Brain microvascular endothelial cell (primary cell): ENCODE results near the gene IL1B.
"Not testable (repeated sequence)": the region's sequence is repeated elsewhere in the genome, so short reads cannot be mapped to it uniquely, and the experiment has no call there.

Experiments
- DNase-seq: peaks from one replicate; pipeline ENCODE4 v3.0.0-alpha.2; 2020
- H3K27ac ChIP-seq: fragments of 250-450 bp; sonication (Bioruptor Pico); 2 replicates; pipeline ENCODE4 v1.5.1; 2020; ENCODE audit warnings: mild to moderate bottlenecking, moderate library complexity
- H3K27me3 ChIP-seq: fragments of 250-450 bp; sonication (Bioruptor Pico); replicated peaks from 2 replicates; pipeline ENCODE4 v1.5.1; 2020; ENCODE audit warnings: mild to moderate bottlenecking
- H3K36me3 ChIP-seq: fragments of 250-450 bp; sonication (Bioruptor Pico); replicated peaks from 2 replicates; pipeline ENCODE4 v1.5.1; 2020; ENCODE audit warnings: mild to moderate bottlenecking
- H3K4me3 ChIP-seq: 2 replicates; pipeline ENCODE4 v1.5.1; 2011; ENCODE audit warnings: low read depth, mild to moderate bottlenecking, control low read depth, low read length, moderate library complexity
- in situ Hi-C: cut with HindIII; loops from 2 replicates; pipeline ENCODE4 v1.10.0; 2017; ENCODE audit warnings: low sequenced_read_pairs, low pct_ligation_motif_present
- TF ChIP-seq, protein P1 (sequence below): IDR thresholded peaks from 2 replicates; pipeline ENCODE4 v1.5.1; 2011; ENCODE audit warnings: low read depth, mild to moderate bottlenecking, moderate library complexity, low read length, control low read depth, inconsistent platforms; ENCODE audit errors: missing control alignments

IL1B gene

DNA sequence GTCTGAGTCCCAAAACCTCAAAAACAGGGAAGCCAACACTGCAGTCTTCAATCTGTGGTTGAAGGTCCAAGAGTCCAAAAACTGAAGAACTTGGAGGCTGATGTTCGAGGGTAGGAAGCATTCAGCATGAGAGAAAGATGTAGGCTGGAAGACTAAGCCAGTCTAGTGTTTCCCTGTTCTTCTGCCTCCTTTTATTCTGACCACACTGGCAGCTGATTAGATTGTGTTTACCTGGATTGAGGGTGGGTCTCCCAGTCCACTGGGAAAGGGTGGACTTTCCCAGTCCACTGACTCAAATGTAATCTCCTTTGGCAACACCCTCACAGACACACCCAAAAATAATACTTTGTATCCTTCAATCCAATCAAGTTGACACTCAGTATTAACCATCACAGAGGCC lies 27.5 kb upstream of the IL1B start:
- H3K4me3 ChIP-seq, result no peak overlapping the region

GRCh38 chr2:112859406-112860183 lies 23.0 kb upstream of the IL1B start:
- H3K4me3 ChIP-seq, in situ Hi-C loops, H3K36me3 ChIP-seq, DNase-seq, H3K27ac ChIP-seq, H3K27me3 ChIP-seq: not testable (repeated sequence)

More for the DNA sequence above, 27.5 kb upstream of the IL1B start:
- DNase-seq, result no peak
- TF ChIP-seq, protein P1, sequence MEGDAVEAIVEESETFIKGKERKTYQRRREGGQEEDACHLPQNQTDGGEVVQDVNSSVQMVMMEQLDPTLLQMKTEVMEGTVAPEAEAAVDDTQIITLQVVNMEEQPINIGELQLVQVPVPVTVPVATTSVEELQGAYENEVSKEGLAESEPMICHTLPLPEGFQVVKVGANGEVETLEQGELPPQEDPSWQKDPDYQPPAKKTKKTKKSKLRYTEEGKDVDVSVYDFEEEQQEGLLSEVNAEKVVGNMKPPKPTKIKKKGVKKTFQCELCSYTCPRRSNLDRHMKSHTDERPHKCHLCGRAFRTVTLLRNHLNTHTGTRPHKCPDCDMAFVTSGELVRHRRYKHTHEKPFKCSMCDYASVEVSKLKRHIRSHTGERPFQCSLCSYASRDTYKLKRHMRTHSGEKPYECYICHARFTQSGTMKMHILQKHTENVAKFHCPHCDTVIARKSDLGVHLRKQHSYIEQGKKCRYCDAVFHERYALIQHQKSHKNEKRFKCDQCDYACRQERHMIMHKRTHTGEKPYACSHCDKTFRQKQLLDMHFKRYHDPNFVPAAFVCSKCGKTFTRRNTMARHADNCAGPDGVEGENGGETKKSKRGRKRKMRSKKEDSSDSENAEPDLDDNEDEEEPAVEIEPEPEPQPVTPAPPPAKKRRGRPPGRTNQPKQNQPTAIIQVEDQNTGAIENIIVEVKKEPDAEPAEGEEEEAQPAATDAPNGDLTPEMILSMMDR, result no peak
- H3K36me3 ChIP-seq, result no peaks in the 10 kb centered on the region
- H3K27me3 ChIP-seq, result no peaks in the 10 kb centered on the region
- in situ Hi-C loops, result no loop called here
- H3K27ac ChIP-seq, result no peak overlapping the region

DNA sequence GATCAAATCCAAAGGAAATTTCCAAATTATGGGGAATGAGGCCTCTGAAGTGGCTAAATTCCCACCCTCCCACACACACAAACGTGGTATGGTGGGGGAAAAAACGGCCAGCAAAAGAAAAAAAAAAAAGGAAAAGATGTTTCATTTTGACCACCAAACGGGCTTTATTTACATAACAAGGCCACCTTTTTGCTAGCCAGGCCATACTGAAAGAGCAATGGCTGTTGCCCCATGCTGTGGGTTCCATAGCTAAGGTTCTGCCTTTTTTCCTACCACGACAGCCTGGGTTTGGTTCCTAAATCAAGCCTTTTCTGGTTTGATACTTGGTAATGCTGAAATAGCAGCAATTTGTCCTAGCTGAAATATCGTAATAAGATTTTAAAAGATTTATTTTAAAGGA lies 14.0 kb upstream of the IL1B start:
- in situ Hi-C loops, result no loop called here
- Histone ChIP-seq H3K27me3 (no peaks in the 10 kb centered on the region), H3K27ac (no peak overlapping the region), H3K4me3 (no peak overlapping the region), H3K36me3 (no peaks in the 10 kb centered on the region)
- no peak for DNase-seq
- TF ChIP-seq, protein P1, result no peak

DNA sequence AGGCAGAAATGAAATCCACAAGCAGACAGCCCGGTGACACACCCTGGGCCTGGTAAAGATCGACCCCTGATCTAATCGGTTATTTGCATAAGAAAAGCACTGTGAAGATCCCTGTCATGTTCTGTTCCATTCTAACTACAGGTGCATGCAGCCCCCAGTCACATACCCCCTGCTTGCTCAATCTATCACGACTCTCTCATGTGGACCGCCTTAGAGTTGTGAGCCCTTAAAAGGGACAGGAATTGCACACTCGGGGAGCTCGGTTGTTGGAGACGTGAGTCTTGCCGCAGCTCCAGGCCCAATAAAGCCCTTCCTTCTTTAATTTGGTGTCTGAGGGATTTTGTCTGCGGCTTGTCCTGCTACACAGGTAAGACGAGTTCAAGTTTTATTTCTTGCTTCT lies 13.4 kb upstream of the IL1B start:
- no peak overlapping the region for H3K27ac ChIP-seq
- no peaks in the 10 kb centered on the region for H3K27me3 ChIP-seq
- no peak overlapping the region for H3K4me3 ChIP-seq
- no peaks in the 10 kb centered on the region for H3K36me3 ChIP-seq
- in situ Hi-C loops, result no loop called here
- TF ChIP-seq, protein P1, result no peak
- no peak for DNase-seq

- in situ Hi-C loops, result no loop called here
- TF ChIP-seq, protein P1, result no peak
- H3K4me3 ChIP-seq, result no peak overlapping the region
Measured at GRCh38 chr2:112848833-112849232, 12.3 kb upstream of the IL1B start.

GRCh38 chr2:112846031-112846430 lies 9.5 kb upstream of the IL1B start:
- Histone ChIP-seq H3K4me3 (no peak overlapping the region), H3K27ac (no peak overlapping the region), H3K36me3 (no peaks in the 10 kb centered on the region), H3K27me3 (no peaks in the 10 kb centered on the region)
- in situ Hi-C loops, result no loop called here
- DNase-seq, result no peak
- TF ChIP-seq, protein P1, result no peak

More at GRCh38 chr2:112848833-112849232, 12.3 kb upstream of the IL1B start:
- H3K36me3 ChIP-seq, result no peaks in the 10 kb centered on the region
- no peaks in the 10 kb centered on the region for H3K27me3 ChIP-seq
- no peak for DNase-seq
- H3K27ac ChIP-seq, result no peak overlapping the region
